Naive thymus-derived CD8-positive, alpha-beta T cell (primary cell): ENCODE measurements around the gene WDR26. TPM values are rescaled to one million over a fixed set of nuclear protein-coding genes. Genes with fewer than 3 reads are reported as not detected.

Source experiments
- ATAC-seq, 2 donors: fragments of 150-1000 bp; cut with Tn5 transposase in 1 of 2; sonication (Bioruptor Pico), chemical (Tn5 transposase) in 1 of 2; 1 replicate in 1 of 2; 2 replicates in 1 of 2; pipeline ENCODE4 v1.10.0; 2021; ENCODE audit warnings: mild to moderate bottlenecking in 2 of 2, moderate library complexity in 2 of 2
- POLR2A ChIA-PET: fragments of 350-600 bp; sonication (Branson Sonifier 250); formaldehyde crosslinking; loops from one replicate; lab custom pipeline; 2021; ENCODE audit warnings: antibody characterized with exemption; lab: Charles Lee
- DNase-seq, 10 donors: peaks; one replicate each; pipeline versions ENCODE4 v3.0.0 to v3.0.0-alpha.2; 2020 to 2022
- H3K27ac Mint-ChIP-seq, 10 donors: one replicate each; pipeline ENCODE4 v1.8.0; 2020 to 2022; ENCODE audit warnings: mild to moderate bottlenecking in 10 of 10, mixed read lengths in 10 of 10, moderate library complexity in 4 of 10, inconsistent platforms in 1 of 10
- H3K27me3 Mint-ChIP-seq, 5 donors: one replicate each; pipeline ENCODE4 v1.8.0; 2021 to 2022; ENCODE audit warnings: mixed read lengths in 5 of 5
- H3K36me3 Mint-ChIP-seq, 3 donors: one replicate each; pipeline ENCODE4 v1.8.0; 2020 to 2022; ENCODE audit warnings: mixed read lengths in 3 of 3, mild to moderate bottlenecking in 2 of 3, inconsistent platforms in 1 of 3
- H3K4me1 Mint-ChIP-seq, 4 donors: one replicate each; pipeline ENCODE4 v1.8.0; 2021 to 2022; ENCODE audit warnings: mixed read lengths in 4 of 4
- H3K4me3 Mint-ChIP-seq, 10 donors: one replicate each; pipeline ENCODE4 v1.8.0; 2020 to 2022; ENCODE audit warnings: mild to moderate bottlenecking in 10 of 10, mixed read lengths in 10 of 10, moderate library complexity in 6 of 10, inconsistent platforms in 1 of 10
- H3K9me3 Mint-ChIP-seq, 9 donors: one replicate each; pipeline ENCODE4 v1.8.0; 2020 to 2022; ENCODE audit warnings: mixed read lengths in 9 of 9, mild to moderate bottlenecking in 3 of 9, inconsistent platforms in 1 of 9, moderate library complexity in 1 of 9
- polyA plus RNA-seq, 3 donors: library from polyadenylated mRNA; unstranded; fragments of 300-500 nt; fragmentation: Illumina TruSeq; gene quantifications; one replicate each; pipeline ENCODE4 v1.2.3, GENCODE V29; 2021
- total RNA-seq, 8 experiments: library from RNA in 2 of 8; stranded (reverse) in 2 of 8; gene quantifications; one replicate each; pipeline ENCODE4 v1.2.3 and lab custom pipeline; 2021 to 2026

The WDR26 gene
- total and polyA plus RNA-seq, 5 experiments from 2014 or later = 2.7 to 121 (median 3.8) TPM

GRCh38 chr1:224387943-224388342 is 46.7 kb downstream of the WDR26 start:
- DNase-seq (no peak), ATAC-seq (no peak)
- Mint-ChIP-seq H3K36me3 (peaks cover 0 to 59% (median 24%) of the 10 kb centered on the region in 3 donors), H3K9me3 (no peaks in the 10 kb centered on the region), H3K4me1 (peaks cover 16 to 54% (median 38%) of the 10 kb centered on the region in 4 donors), H3K4me3 (peak overlapping the region in 6 of 10 donors; percentile 7 to 50 (median 40)), H3K27me3 (no peaks in the 10 kb centered on the region), H3K27ac (peak overlapping the region; percentile 75 to 96 (median 88))
- POLR2A ChIA-PET = interaction anchor here (0.7 to 1.9 kb wide), 6 partner anchors 11 to 45 kb away, joined by 3 to 5 read pairs (median 4); no protein-coding TSS in a partner anchor

- DNase-seq (peak in 5 of 10 donors; percentile 21 to 72 (median 49)), ATAC-seq (peak; percentile 79 to 93)
- H3K4me1 Mint-ChIP-seq = peaks cover 14 to 54% (median 39%) of the 10 kb centered on the region in 4 donors
- peaks cover 0 to 54% (median 21%) of the 10 kb centered on the region in 3 donors for H3K36me3 Mint-ChIP-seq
- H3K9me3 Mint-ChIP-seq = no peaks in the 10 kb centered on the region
- POLR2A ChIA-PET = interaction anchor here (0.7 to 1.9 kb wide), 5 partner anchors 10 to 46 kb away, joined by 3 to 5 read pairs (median 4); no protein-coding TSS in a partner anchor
- H3K27ac Mint-ChIP-seq = peak overlapping the region; percentile 75 to 96 (median 88)
- no peaks in the 10 kb centered on the region for H3K27me3 Mint-ChIP-seq
- H3K4me3 Mint-ChIP-seq = peak overlapping the region in 9 of 10 donors; percentile 6 to 66 (median 44)
Observed at GRCh38 chr1:224387302-224387912, 47.2 kb downstream of the WDR26 start.

- ATAC-seq (no peak), DNase-seq (no peak)
- peaks cover 35 to 77% (median 72%) of the 10 kb centered on the region in 4 donors for H3K4me1 Mint-ChIP-seq
- POLR2A ChIA-PET = interaction anchor here (2.0 kb wide), 1 partner anchor 26 kb away, joined by 5 read pairs; the partner anchor contains the start of gene CNIH4
- peak overlapping the region in 2 of 10 donors; percentile 13 to 49 for H3K4me3 Mint-ChIP-seq
- no peaks in the 10 kb centered on the region for H3K27me3 Mint-ChIP-seq
- peak overlapping the region in 8 of 10 donors; percentile 2 to 81 (median 56) for H3K27ac Mint-ChIP-seq
- H3K36me3 Mint-ChIP-seq = peaks cover 0 to 18% (median 5%) of the 10 kb centered on the region in 3 donors
- no peaks in the 10 kb centered on the region for H3K9me3 Mint-ChIP-seq
Observed at GRCh38 chr1:224383218-224383617, 51.4 kb downstream of the WDR26 start.

- Mint-ChIP-seq H3K4me3 (peak overlapping the region in 9 of 10 donors; percentile 6 to 81 (median 69)), H3K9me3 (no peaks in the 10 kb centered on the region), H3K36me3 (peaks cover 4 to 22% (median 7%) of the 10 kb centered on the region in 3 donors), H3K27ac (peak overlapping the region; percentile 34 to 86 (median 70)), H3K27me3 (no peaks in the 10 kb centered on the region), H3K4me1 (peaks cover 42 to 78% (median 76%) of the 10 kb centered on the region in 4 donors)
- no peak for ATAC-seq
- no peak for DNase-seq
- POLR2A ChIA-PET = interaction anchor here (2.0 kb wide), 1 partner anchor 25 kb away, joined by 5 read pairs; the partner anchor contains the start of gene CNIH4
Observed at GRCh38 chr1:224381880-224382548, 52.6 kb downstream of the WDR26 start.

DNA sequence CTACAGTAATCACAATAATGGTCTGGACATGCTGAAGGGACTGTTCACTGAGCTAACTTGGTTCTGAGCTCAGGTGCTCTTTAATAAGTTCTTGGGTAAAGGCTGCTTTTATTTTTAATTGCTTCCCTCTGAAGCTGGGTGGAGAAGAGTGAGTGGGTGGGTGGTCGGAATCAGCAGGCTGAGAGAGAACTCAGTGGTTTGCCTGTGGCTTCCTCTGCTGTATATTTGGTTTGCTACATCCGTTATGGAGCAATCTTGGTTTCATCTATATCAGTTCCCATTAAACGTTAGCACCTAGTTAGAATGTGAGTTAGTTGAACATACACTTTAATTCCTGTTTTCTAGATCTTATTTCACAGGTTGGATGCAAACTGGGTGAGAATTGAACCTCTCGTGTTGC is 54.6 kb downstream of the WDR26 start:
- Mint-ChIP-seq H3K4me3 (peak overlapping the region; percentile 65 to 81 (median 76)), H3K9me3 (no peaks in the 10 kb centered on the region), H3K36me3 (peaks cover 7 to 32% (median 13%) of the 10 kb centered on the region in 3 donors), H3K27ac (peak overlapping the region; percentile 65 to 87 (median 79)), H3K27me3 (no peaks in the 10 kb centered on the region), H3K4me1 (peaks cover 47 to 85% (median 81%) of the 10 kb centered on the region in 4 donors)
- POLR2A ChIA-PET = interaction anchor here (0.7 to 1.9 kb wide), 4 partner anchors 10 to 53 kb away, joined by 3 to 11 read pairs (median 4); partner anchors contain the start of gene CNIH4
- ATAC-seq (peak; percentile 70 to 93), DNase-seq (peak in 8 of 10 donors; percentile 16 to 67 (median 36))

DNA sequence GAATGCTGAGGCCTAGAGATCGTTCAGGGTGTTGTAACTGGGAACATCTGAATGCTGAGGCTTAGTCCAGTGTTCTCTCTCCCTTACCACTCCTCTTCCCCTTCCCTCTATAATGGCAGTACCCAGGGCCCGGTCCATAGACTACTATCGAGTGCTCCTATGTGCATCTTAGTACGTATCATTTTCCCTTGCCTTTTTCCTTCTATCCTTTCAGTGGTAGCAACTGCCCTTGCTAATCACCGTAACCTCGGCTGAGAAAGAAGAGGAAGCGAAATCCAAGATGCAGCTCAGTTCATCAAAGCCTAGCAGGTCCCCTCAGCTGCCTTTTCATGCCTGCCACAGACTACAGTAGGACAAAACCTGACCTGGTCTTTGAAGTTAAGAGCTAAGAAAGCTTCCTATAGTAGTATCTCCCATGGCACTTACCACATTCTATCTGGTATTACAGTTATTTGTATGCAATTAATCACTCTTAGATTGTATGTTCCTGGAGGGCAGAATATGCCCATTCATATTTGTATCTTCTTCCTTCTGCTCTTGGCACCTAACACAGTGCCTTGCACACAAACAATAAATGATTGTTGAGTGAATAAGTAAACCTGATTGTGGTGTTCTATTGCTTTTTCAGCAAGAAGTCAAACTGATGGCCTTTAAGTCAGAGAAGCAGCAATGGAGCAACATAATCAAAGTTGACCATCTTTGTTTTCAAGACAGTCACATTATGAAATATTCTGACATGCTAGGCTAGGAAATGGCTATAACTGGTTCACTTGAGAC is 55.6 kb downstream of the WDR26 start:
- H3K9me3 Mint-ChIP-seq = no peaks in the 10 kb centered on the region
- DNase-seq = peak in 1 of 10 donors; percentile 11
- peak overlapping the region; percentile 66 to 92 (median 81) for H3K27ac Mint-ChIP-seq
- H3K36me3 Mint-ChIP-seq = peaks cover 9 to 37% (median 19%) of the 10 kb centered on the region in 3 donors
- POLR2A ChIA-PET = interaction anchor here (0.7 to 1.9 kb wide), 3 partner anchors 9 to 27 kb away, joined by 3 to 11 read pairs (median 4); partner anchors contain the start of gene CNIH4
- no peak for ATAC-seq
- peak overlapping the region; percentile 63 to 81 (median 76) for H3K4me3 Mint-ChIP-seq
- H3K27me3 Mint-ChIP-seq = no peaks in the 10 kb centered on the region
- H3K4me1 Mint-ChIP-seq = peaks cover 49 to 93% (median 90%) of the 10 kb centered on the region in 4 donors

DNA sequence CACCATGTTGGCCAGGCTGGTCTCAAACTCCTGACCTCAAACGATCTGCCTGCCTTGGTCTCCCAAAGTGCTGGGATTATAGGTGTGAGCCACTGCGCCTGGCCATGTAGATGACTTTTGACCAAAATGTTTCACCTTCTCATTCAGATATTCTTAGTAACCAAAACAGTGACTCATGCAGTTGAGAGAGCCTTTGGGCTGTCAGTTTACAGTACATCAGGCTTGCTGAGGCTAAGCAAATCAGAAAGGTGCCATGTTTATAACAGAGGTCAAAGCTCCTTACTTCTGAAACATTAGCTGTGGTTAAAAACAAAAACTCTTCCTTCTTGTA is 57.0 kb downstream of the WDR26 start:
- peak overlapping the region; percentile 68 to 93 (median 86) for H3K27ac Mint-ChIP-seq
- peak; percentile 42 to 60 for ATAC-seq
- peak in 2 of 10 donors; percentile 19 to 26 for DNase-seq
- no peaks in the 10 kb centered on the region for H3K27me3 Mint-ChIP-seq
- peaks cover 53 to 92% (median 91%) of the 10 kb centered on the region in 4 donors for H3K4me1 Mint-ChIP-seq
- H3K9me3 Mint-ChIP-seq = no peaks in the 10 kb centered on the region
- POLR2A ChIA-PET = interaction anchor here (1.0 to 1.7 kb wide), 4 partner anchors 10 to 195 kb away, joined by 3 to 8 read pairs (median 4); partner anchors contain the start of genes CNIH4 and DEGS1
- peaks cover 11 to 48% (median 19%) of the 10 kb centered on the region in 3 donors for H3K36me3 Mint-ChIP-seq
- peak overlapping the region; percentile 38 to 81 (median 64) for H3K4me3 Mint-ChIP-seq

GRCh38 chr1:224375059-224375458 is 59.5 kb downstream of the WDR26 start:
- POLR2A ChIA-PET = interaction anchor here (0.6 to 1.9 kb wide), 3 partner anchors 8 to 18 kb away, joined by 3 to 5 read pairs (median 4); partner anchors contain the start of gene CNIH4
- no peaks in the 10 kb centered on the region for H3K9me3 Mint-ChIP-seq
- no peak for ATAC-seq
- no peaks in the 10 kb centered on the region for H3K27me3 Mint-ChIP-seq
- H3K36me3 Mint-ChIP-seq = peaks cover 16 to 72% (median 33%) of the 10 kb centered on the region in 3 donors
- peaks cover 44 to 76% (median 72%) of the 10 kb centered on the region in 4 donors for H3K4me1 Mint-ChIP-seq
- peak overlapping the region; percentile 74 to 93 (median 86) for H3K27ac Mint-ChIP-seq
- peak overlapping the region in 8 of 10 donors; percentile 20 to 69 (median 50) for H3K4me3 Mint-ChIP-seq
- no peak for DNase-seq

- Mint-ChIP-seq H3K9me3 (no peaks in the 10 kb centered on the region), H3K27ac (peak overlapping the region in 8 of 10 donors; percentile 15 to 89 (median 75)), H3K4me1 (peaks cover 36 to 65% (median 59%) of the 10 kb centered on the region in 4 donors), H3K36me3 (peaks cover 16 to 90% (median 44%) of the 10 kb centered on the region in 3 donors), H3K4me3 (no peak overlapping the region), H3K27me3 (no peaks in the 10 kb centered on the region)
- POLR2A ChIA-PET = interaction anchor here (0.6 to 1.4 kb wide), 2 partner anchors 8 to 201 kb away, joined by 3 to 5 read pairs; no protein-coding TSS in a partner anchor
- DNase-seq (no peak), ATAC-seq (no peak)
Observed at GRCh38 chr1:224373008-224373590, 61.5 kb downstream of the WDR26 start.

DNA sequence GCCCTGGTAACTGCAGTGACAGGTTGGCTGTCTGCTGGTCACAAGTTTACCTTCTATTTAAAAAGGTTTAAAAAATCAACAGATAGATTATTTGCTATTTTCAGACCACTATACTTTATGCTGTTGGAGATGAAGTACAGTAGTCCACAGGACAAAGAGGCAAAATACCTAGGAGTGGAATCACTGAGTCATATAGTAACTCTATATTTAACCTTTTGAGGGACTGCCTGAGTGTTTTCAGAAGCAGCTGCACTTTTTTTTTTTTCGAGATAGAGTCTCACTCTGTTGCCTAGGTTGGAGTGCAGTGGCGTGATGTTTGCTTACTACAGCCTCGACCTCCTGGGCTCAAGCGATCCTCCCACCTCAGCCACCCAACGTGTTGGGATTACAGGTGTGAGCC is 66.2 kb downstream of the WDR26 start:
- Mint-ChIP-seq H3K36me3 (peaks cover 13 to 89% (median 44%) of the 10 kb centered on the region in 3 donors), H3K27me3 (no peaks in the 10 kb centered on the region), H3K27ac (peak overlapping the region in 1 of 10 donors; percentile 59), H3K9me3 (no peaks in the 10 kb centered on the region), H3K4me3 (no peak overlapping the region), H3K4me1 (peaks cover 14 to 45% (median 32%) of the 10 kb centered on the region in 4 donors)
- DNase-seq (no peak), ATAC-seq (no peak)
- POLR2A ChIA-PET = interaction anchor here (1.5 kb wide), 1 partner anchor 11 kb away, joined by 3 read pairs; no protein-coding TSS in a partner anchor

DNA sequence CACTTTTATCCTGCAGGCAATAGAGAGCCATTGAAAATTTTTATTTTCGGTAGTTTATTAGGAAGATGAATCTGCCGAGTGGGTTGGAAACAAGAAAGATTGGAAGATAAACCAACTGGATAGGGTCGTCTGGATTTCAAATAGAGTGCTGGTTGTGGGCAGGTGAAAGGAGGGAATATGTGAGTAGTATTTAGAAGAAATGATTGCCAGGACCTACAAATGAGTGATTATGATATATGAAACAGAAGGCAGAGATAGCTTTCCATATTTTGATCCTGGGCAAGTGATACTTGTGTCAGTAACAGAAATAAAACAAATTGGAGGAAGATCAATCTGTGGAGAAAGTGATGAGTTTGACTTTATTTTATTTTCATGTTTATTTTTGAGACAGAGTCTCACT is 75.4 kb downstream of the WDR26 start:
- peaks cover 30 to 72% (median 64%) of the 10 kb centered on the region in 4 donors for H3K4me1 Mint-ChIP-seq
- H3K9me3 Mint-ChIP-seq = no peaks in the 10 kb centered on the region
- H3K36me3 Mint-ChIP-seq = peaks cover 5 to 35% (median 9%) of the 10 kb centered on the region in 3 donors
- no peaks in the 10 kb centered on the region for H3K27me3 Mint-ChIP-seq
- DNase-seq (no peak), ATAC-seq (no peak)
- POLR2A ChIA-PET = interaction anchor here (1.3 kb wide), 1 partner anchor 12 kb away, joined by 3 read pairs; no protein-coding TSS in a partner anchor
- H3K4me3 Mint-ChIP-seq = peak overlapping the region; percentile 29 to 97 (median 94)
- peak overlapping the region in 4 of 10 donors; percentile 16 to 52 (median 28) for H3K27ac Mint-ChIP-seq
